ENCODE data around the gene AGAP1. TPM values are rescaled to one million over a fixed set of nuclear protein-coding genes. Genes with fewer than 3 reads are reported as not detected.
A peak's percentile ranks its signal among the peaks of the same experiment; 100 is the strongest.

The AGAP1 gene
- total RNA-seq, 1 experiment from 2014 or later, result 25.8 TPM

- DNase-seq, result no peak
- Histone ChIP-seq H2AFZ (ENCODE audit: low read length) (no peak overlapping the region), H2BK12ac (ENCODE audit: insufficient read length, low read depth, low read length) (no peak overlapping the region), H3K9me3 (ENCODE audit: control insufficient read depth, low read depth, low read length) (no peaks in the 10 kb centered on the region), H3K18ac (ENCODE audit: insufficient read length, low read depth, low read length) (no peak overlapping the region), H2BK20ac (ENCODE audit: low read depth, low read length, poor library complexity, severe bottlenecking) (no peak overlapping the region), H3K4me1 (ENCODE audit: insufficient read depth, low read length) (no peaks in the 10 kb centered on the region), H3K4me2 (ENCODE audit: insufficient read depth, insufficient read length, low read length) (no peak overlapping the region), H3K9ac (ENCODE audit: extremely low read depth, insufficient read length, low read length) (no peak overlapping the region), H3K79me2 (ENCODE audit: insufficient read depth, low read length) (peaks cover 11% of the 10 kb centered on the region; the same call in 1 of the 2 replicates), H4K20me1 (ENCODE audit: control insufficient read depth, insufficient read depth, insufficient read length) (peaks cover 2% of the 10 kb centered on the region), H4K5ac (ENCODE audit: insufficient read length, low read depth, low read length) (no peak overlapping the region), H3K23ac (ENCODE audit: insufficient read length, low read depth, low read length) (no peak overlapping the region), H3K23me2 (ENCODE audit: insufficient read length, low read depth, low read length, poor library complexity, severe bottlenecking) (no peaks in the 10 kb centered on the region), H3K27me3 (ENCODE audit: insufficient read depth, low read length) (no peaks in the 10 kb centered on the region), H2AK5ac (ENCODE audit: insufficient read length, low read length) (no peak overlapping the region), H2BK120ac (ENCODE audit: low read depth, low read length, poor library complexity, severe bottlenecking) (no peak overlapping the region), H3K27ac (ENCODE audit: insufficient read length, low read depth, low read length) (no peak overlapping the region), H3K14ac (ENCODE audit: insufficient read depth, low read length) (no peak overlapping the region), H2BK5ac (ENCODE audit: insufficient read length, low read length) (no peak overlapping the region), H3T11ph (ENCODE audit: low read length) (no peak overlapping the region), H3K56ac (ENCODE audit: insufficient read length, low read depth, low read length) (no peak overlapping the region), H4K91ac (ENCODE audit: insufficient read length, low read depth, low read length) (no peak overlapping the region), H3K79me1 (ENCODE audit: insufficient read depth, low read depth, low read length, poor library complexity, severe bottlenecking) (peaks cover 10% of the 10 kb centered on the region), H2BK15ac (ENCODE audit: low read depth, low read length) (no peak overlapping the region), H3K4ac (ENCODE audit: low read depth, low read length) (no peak overlapping the region), H4K8ac (replicated peaks; ENCODE audit: insufficient read length, low read depth, low read length) (no peak overlapping the region)
- no peak overlapping the region for H3K4me3 Mint-ChIP-seq
- H3K9me3 Mint-ChIP-seq, result no peaks in the 10 kb centered on the region
- no peak for TF ChIP-seq CTCF (conservative IDR thresholded peaks at IDR 0.05)
- WGBS (ENCODE audit: extremely low coverage, insufficient read length, low lambda C conversion rate), result no CpG with 5 or more reads among the region's 9 CpGs
- H3K27ac Mint-ChIP-seq, result peak overlapping the region in 1 of 3 experiments; percentile 95; a peak in 2 of 7 replicates
- peaks cover 25 to 40% of the 10 kb centered on the region in 2 experiments for H3K4me1 Mint-ChIP-seq
- H3K36me3 Mint-ChIP-seq (ENCODE audit: insufficient read depth in 1 of 3, low read depth in 3 of 3), result no peaks in the 10 kb centered on the region; a peak in 1 of 7 replicates
- no peaks in the 10 kb centered on the region; the same call in 1 of the 2 replicates for H3K27me3 Mint-ChIP-seq (ENCODE audit: low read depth)
Observed at GRCh38 chr2:235557903-235558302, 64.1 kb downstream of the AGAP1 start.

All from H9 (cell line).